IPS DF 4.7 (cell line): ENCODE data around the gene SENP3.

Experiments
- DNase-seq: peaks from one replicate; pipeline ENCODE4 v3.0.0-alpha.2; 2013; ENCODE audit warnings: low spot score; ENCODE audit errors: extremely low read depth

SENP3 gene

DNA sequence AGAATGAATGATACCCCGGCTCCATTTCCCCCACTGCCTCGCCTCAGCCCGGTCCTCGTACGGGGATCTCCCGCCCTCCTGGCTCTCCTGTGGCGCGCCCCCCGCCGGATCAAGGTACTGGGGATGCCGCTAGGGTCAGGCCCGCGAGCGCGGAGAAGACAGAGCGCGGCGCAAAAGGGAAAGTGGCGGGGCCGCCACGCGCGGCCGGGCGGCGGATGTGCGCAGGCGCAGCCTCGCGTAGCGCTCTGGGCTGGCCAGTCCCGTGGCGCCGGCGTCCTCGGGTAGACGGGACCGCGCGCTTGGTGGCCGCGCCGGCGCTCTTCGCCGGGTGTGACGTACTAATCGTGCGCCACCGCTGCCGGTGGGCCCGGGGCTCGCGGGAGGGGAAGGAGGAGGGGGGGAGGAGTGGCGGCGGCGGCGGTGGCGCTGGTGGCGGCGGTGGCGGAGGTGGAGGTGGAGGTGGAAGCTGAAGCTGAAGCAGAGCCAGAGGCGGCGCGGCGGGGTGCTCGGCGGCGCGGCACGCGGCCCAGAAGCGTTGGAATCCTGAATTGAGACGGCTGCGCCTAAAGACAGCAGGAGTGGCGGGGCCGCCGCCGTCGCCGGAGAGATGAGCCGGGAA lies at the start of gene SENP3:
Gene SENP3 (plus strand): TSS at position 331 of the 619 bp plus-strand sequence. CDS start 1,158 bp downstream, outside the sequence.
- no peak for DNase-seq

DNA sequence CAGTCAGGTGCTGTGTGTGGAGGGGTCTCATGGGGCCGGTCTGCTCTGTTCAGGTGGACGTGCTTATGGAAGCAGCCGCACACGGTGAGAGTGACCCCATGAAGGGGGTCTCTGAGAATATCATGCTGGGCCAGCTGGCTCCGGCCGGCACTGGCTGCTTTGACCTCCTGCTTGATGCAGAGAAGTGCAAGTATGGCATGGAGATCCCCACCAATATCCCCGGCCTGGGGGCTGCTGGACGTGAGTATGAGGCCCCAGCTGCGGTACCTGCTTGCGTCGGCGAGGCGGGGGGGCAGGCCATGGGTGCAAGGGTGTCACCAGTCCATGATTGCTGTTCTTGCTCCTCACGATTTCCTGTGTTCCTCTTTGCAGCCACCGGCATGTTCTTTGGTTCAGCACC lies 49.6 kb upstream of the SENP3 start:
- no peak for DNase-seq

DNA sequence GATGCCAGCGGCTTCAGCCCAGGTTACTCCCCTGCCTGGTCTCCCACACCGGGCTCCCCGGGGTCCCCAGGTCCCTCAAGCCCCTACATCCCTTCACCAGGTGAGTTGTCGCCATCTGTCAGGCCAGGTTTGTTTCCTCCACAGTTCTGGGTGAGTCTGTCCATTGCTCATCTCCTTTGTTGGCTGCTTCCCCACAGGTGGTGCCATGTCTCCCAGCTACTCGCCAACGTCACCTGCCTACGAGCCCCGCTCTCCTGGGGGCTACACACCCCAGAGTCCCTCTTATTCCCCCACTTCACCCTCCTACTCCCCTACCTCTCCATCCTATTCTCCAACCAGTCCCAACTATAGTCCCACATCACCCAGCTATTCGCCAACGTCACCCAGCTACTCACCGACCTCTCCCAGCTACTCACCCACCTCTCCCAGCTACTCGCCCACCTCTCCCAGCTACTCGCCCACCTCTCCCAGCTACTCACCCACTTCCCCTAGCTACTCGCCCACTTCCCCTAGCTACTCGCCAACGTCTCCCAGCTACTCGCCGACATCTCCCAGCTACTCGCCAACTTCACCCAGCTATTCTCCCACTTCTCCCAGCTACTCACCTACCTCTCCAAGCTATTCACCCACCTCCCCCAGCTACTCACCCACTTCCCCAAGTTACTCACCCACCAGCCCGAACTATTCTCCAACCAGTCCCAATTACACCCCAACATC lies 48.7 kb upstream of the SENP3 start:
- DNase-seq: no peak

DNA sequence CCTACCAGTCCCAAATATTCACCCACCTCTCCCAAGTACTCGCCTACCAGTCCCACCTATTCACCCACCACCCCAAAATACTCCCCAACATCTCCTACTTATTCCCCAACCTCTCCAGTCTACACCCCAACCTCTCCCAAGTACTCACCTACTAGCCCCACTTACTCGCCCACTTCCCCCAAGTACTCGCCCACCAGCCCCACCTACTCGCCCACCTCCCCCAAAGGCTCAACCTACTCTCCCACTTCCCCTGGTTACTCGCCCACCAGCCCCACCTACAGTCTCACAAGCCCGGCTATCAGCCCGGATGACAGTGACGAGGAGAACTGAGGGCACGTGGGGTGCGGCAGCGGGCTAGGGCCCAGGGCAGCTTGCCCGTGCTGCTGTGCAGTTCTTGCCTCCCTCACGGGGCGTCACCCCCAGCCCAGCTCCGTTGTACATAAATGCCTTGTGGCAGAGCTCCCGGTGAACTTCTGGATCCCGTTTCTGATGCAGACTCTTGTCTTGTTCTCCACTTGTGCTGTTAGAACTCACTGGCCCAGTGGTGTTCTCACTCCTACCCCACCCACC lies 47.8 kb upstream of the SENP3 start:
- no peak for DNase-seq

DNA sequence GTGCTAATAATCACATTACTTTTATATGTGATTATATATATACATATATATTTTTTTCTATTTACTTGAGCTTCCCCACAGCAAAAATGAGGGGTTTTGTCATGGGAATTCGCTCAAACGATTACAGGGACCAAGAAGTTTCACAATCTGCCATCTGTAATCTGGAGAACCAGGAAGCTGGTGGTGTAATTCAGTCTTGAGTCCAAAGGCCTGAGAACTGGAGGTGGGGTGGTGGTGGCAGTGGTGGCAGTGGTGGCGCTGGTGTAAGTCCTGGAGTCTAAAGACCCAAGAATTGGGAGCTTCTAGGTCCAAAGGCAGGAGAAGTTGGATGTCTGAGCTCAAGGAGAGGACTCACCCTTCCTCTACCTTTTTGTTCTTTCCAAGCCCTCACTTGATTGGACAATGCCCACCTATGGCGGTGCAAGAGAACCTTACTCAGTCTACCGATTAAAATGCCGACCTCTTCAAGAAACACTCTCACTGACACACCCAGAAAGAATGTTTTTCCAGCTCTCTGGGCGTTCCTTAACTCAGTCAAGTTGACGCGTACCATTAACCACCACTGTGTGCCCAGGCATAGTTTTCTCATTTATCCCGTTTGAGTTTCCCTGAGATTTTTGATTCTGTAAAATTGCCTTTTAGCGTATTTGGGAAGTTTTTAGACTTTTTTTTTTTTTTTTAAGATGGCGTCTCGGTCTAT lies 45.7 kb upstream of the SENP3 start:
- DNase-seq: no peak

GRCh38 chr17:7523033-7523432 lies 38.7 kb upstream of the SENP3 start:
- peak; percentile 68 for DNase-seq

DNA sequence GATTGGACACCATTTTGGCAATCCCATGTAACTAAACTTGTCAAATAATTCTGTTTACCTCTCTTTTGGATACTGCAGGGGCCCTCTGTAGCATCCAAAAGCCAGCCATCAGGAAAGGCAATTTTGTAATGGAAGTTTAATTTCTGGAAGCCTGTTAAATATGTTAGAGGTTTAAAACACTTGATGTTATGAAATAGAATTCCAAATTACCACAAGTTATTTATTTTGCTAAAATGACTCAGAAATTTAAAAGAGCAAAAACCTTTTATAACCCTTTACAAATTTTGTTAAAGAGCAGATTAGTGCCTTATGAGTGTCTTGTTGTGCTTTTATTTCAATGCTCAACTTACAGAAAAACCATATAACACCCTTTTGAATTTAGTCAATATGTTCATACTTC lies 32.9 kb upstream of the SENP3 start:
- DNase-seq: no peak

GRCh38 chr17:7530023-7530900 lies 31.5 kb upstream of the SENP3 start:
- no peak for DNase-seq

DNA sequence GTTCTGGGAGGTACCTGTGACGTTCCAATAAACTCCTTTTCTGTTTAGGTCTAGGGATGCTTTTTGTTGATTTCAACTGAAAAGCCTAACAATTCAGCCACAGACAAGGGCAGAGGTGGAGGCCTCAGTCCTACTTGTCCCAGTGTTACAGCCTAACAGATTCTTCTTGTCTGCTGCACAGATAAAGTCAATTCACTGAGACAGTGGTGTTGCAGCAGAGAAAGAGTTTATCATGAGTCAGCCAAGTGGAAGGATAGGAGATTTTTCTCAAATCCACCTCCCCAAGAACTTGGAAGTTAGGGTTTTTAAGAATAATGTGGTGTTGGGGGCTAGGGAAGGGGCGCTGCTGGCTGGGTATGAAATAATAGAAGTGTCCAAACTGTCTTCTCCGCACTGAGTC lies 23.7 kb upstream of the SENP3 start:
- DNase-seq: no peak

- no peak for DNase-seq
These were observed 22.7 kb upstream of the SENP3 start for GRCh38 chr17:7538891-7539545.

- no peak for DNase-seq
These were observed 20.6 kb upstream of the SENP3 start for GRCh38 chr17:7541074-7541621.

GRCh38 chr17:7544911-7545310 lies 16.8 kb upstream of the SENP3 start:
- DNase-seq: no peak

DNA sequence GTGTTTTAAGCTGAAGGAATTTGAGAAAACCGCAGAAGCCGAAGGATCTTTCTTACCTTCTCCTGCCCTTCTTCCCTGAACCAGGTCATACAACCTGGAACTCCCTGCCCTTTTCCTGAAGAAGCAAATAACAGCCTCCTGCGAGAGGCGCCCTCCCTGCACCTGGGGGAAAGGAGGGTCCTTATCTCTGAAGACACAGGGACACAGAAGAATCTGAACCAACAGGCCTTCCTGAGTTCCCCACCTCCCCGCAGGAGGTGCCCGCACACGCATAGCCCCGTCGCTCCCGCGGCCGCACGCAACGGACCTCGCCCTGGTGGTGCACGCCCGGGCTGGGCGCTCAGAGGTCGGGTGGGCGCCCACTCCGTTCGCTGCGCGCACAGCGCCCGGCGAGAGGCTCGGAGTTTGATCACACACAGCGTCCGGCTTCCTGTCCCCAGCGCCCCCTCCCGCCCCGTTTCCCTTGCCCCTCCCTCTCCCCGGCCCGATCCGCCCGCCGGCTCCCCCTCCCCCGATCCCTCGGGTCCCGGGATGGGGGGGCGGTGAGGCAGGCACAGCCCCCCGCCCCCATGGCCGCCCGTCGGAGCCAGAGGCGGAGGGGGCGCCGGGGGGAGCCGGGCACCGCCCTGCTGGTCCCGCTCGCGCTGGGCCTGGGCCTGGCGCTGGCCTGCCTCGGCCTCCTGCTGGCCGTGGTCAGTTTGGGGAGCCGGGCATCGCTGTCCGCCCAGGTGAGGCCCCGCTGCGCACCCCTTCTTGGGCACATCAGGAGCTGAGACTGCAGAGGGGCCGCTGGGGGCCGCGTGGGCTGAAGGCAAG lies 12.9 kb upstream of the SENP3 start, which contains the start of gene TNFSF12:
Gene TNFSF12 (plus strand): TSS at position 474 of the 816 bp plus-strand sequence. CDS start 96 bp downstream, at position 570.
- no peak for DNase-seq

DNA sequence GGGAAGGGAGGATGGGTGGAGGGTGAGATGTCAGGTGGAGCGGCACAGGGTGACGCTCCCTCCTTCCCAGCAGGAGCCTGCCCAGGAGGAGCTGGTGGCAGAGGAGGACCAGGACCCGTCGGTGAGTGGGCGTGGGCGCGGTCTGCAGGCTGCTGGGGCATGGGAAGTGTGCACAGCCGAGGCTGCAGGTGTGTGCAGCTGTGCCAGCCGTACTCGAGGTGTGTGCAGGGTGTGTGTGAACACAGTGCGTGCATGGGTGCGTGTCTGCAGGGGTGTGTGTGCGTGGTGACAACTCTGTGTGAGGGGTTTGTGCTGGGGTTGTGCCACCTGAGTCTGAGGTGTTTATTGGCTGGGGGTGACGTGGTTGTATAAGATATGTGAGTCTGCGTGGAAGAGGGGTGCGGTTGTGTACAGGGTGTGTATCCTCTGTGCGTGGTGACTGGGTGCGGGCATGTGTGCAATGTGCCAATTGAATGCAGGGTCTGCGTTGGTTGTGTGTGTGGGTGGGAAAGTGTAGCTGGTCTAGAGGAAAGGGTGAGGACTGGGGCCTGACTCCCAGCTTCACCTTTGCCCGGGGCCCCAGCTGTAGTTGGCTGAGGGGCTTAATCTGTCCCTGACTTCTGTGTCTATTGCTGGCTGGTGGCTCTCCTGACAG lies 12.2 kb upstream of the SENP3 start:
- DNase-seq: no peak

DNA sequence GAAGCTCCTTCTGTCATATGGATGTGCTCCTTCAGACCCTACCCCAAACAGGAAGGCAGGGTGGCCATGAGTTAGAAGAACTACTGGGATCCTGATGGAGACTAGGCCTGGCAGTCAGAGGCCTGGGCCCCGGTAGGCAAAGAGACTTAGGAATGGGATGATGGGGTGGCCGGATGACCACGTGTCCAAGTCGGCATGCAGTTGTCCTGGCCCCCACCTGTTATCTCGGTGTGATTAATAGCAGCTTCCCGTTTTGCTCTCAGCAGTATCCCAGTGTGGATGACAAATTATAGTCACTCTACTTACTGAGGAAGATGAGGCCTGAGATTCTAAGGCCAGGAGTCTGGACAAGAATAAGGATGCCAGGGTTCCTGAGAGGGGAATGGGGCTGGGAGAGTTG lies 11.4 kb upstream of the SENP3 start:
- no peak for DNase-seq

DNA sequence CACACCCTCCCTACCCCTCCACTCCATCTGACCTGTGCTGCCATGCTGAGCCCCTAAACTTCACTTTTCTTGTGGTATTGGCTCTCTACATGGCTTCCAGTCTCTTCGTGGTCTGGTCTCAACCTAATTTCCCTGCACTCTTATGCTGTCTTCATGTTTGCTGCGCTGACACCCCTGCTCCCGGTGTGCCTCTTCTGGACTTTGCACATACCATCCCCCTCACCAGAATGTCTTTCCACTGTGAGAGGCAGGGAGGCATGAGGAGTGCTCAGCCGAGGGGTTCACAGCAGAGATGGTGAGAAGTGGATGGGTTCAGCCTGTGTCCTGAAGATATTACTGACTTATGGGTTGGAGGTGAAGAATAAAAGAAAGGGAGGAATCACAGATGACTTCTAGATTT lies 10.3 kb upstream of the SENP3 start:
- DNase-seq: no peak

DNA sequence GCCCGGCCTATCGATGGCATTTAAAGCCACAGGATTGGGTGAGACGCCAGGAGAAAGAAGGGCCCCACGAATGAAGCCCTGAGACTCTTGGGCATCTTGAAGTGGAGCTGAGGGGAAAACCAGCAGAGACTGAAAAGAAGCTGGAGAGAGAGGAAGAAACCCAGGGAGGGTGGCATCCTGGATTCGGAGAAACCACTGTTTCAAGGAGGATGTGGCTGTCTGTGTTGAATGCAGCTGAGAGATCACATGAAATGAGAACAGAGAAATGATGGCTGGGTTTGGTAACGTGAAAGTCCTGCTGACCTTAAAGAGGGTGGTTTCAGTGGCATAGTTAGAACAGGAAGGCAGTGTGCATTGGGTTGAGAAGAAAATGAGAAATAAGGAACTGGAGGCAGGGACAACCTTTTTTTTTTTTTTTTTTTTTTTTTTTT lies 9.1 kb upstream of the SENP3 start:
- DNase-seq: no peak

GRCh38 chr17:7553356-7553755 lies 8.4 kb upstream of the SENP3 start:
- no peak for DNase-seq
